Erythroblast (primary cell): ENCODE measurements around the gene ALKAL2.

Experiments used
- GATA1 ChIP-seq: IDR thresholded peaks from 2 replicates; pipeline ENCODE4 v1.6.1; 2011; ENCODE audit warnings: low read depth, mild to moderate bottlenecking, control low read depth, low read length, moderate library complexity
- POLR2A ChIP-seq: IDR thresholded peaks from 2 replicates; pipeline ENCODE4 v1.6.1; 2011; ENCODE audit warnings: mild to moderate bottlenecking, low read length

- TF ChIP-seq POLR2A, result no peak
- no peak for TF ChIP-seq GATA1
These were observed 9.5 kb downstream of the ALKAL2 start for GRCh38 chr2:278312-278926.
